GM23248 (cell line): ENCODE measurements around the gene TAS2R41.

Source experiments
- EZH2 ChIP-seq: fragments of 200-600 bp; sonication (generic); IDR thresholded peaks from 2 replicates; pipeline ENCODE4 v1.6.1; 2018; ENCODE audit warnings: antibody characterized with exemption, mild to moderate bottlenecking; ENCODE audit not compliant: insufficient read depth, poor library complexity, severe bottlenecking
- EZH2phosphoT487 ChIP-seq: fragments of 200-600 bp; sonication (generic); IDR thresholded peaks from 2 replicates; pipeline ENCODE4 v1.6.1; 2018; ENCODE audit warnings: antibody characterized with exemption, moderate library complexity, mild to moderate bottlenecking, low read depth; ENCODE audit not compliant: insufficient read depth

DNA sequence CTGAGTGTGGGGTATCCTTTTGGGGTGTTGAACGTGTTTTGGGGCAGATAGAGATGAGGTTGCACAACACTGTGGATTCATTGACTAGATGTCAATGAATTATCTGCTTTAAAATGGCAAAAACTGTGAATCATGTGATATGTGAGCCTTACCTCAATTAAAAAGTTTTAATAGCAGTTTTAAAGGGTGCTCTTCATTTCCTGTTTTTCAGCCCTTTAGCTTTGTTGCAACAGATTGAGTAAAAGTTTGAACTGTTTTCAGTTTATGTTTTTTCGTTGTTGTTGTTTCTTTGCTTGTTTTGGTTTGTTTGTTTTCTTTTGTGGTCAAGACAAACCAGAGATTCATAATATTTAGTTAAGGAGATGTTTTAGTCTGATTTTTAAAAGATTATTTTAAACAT, 9.4 kb downstream of the TAS2R41 start:
- TF ChIP-seq EZH2, result no peak
- TF ChIP-seq EZH2phosphoT487, result no peak
